HEK293T (cell line): ENCODE results near the gene CENPB.

ENCODE experiments used
- ARNT ChIP-seq: fragments of 450-650 bp; IDR thresholded peaks from 2 replicates; pipeline ENCODE4 v1.6.1; 2017; ENCODE audit warnings: mild to moderate bottlenecking
- BHLHE40 ChIP-seq: fragments of 450-650 bp; IDR thresholded peaks from 2 replicates; pipeline ENCODE4 v1.6.1; 2016; ENCODE audit warnings: mild to moderate bottlenecking, moderate library complexity, borderline replicate concordance
- HDGF ChIP-seq: fragments of 450-650 bp; IDR thresholded peaks from 2 replicates; pipeline ENCODE4 v1.6.1; 2017; ENCODE audit warnings: antibody characterized with exemption, borderline replicate concordance
- NFRKB ChIP-seq: fragments of 450-650 bp; IDR thresholded peaks from 2 replicates; pipeline ENCODE4 v1.6.1; 2016; ENCODE audit warnings: mild to moderate bottlenecking, moderate library complexity
- PKNOX1 ChIP-seq: fragments of 450-650 bp; IDR thresholded peaks from 2 replicates; pipeline ENCODE4 v1.6.1; 2016
- SP1 ChIP-seq: fragments of 450-650 bp; IDR thresholded peaks from 2 replicates; pipeline ENCODE4 v1.6.1; 2017
- SUZ12 ChIP-seq: fragments of 450-650 bp; IDR thresholded peaks from 2 replicates; pipeline ENCODE4 v1.6.1; 2016; ENCODE audit warnings: mild to moderate bottlenecking
- TARDBP ChIP-seq: fragments of 450-650 bp; IDR thresholded peaks from 2 replicates; pipeline ENCODE4 v1.6.1; 2016

GRCh38 chr20:3775457-3776108, 11.0 kb downstream of the CENPB start:
- TF ChIP-seq SP1 (no peak), TARDBP (no peak), NFRKB (no peak), HDGF (no peak), SUZ12 (no peak), ARNT (no peak), BHLHE40 (no peak), PKNOX1 (no peak)
